HG02884 (cell line): Measurements from ENCODE around the gene NME4.
A peak's percentile ranks its signal among the peaks of the same experiment; 100 is the strongest.
"Not testable (repeated sequence)": the region's sequence is repeated elsewhere in the genome, so short reads cannot be mapped to it uniquely, and the experiment has no call there.

Experiments used
- ATAC-seq: cut with Tn5 transposase; IDR thresholded peaks from one replicate; pipeline ENCODE4 v1.9.1; 2021; ENCODE audit warnings: mild to moderate bottlenecking, moderate library complexity; ENCODE audit not compliant: unreplicated experiment

The NME4 gene

GRCh38 chr16:396199-396598 lies 800 bp upstream of the NME4 start:
- no peak for ATAC-seq

- ATAC-seq, result no peak
Observed at GRCh38 chr16:396605-397004, 394 bp upstream of the NME4 start.

- no peak for ATAC-seq
Observed at GRCh38 chr16:397736-398332, 835 bp downstream of the NME4 start.

- no peak for ATAC-seq
Observed at GRCh38 chr16:398561-399339, 1.8 kb downstream of the NME4 start.

- ATAC-seq, result no peak
Observed at GRCh38 chr16:399340-400019, 2.5 kb downstream of the NME4 start.

- ATAC-seq, result no peak
Observed at GRCh38 chr16:400061-400591, 3.1 kb downstream of the NME4 start.

GRCh38 chr16:401468-402348 lies 4.7 kb downstream of the NME4 start, which contains the start of gene DECR2:
DECR2 (plus strand) TSS chr16:401885; CDS start chr16:401964, 79 bp downstream.
- peak; percentile 42 for ATAC-seq

- ATAC-seq, result no peak
Observed at GRCh38 chr16:404971-405486, 8.0 kb downstream of the NME4 start.

GRCh38 chr16:405548-406506 lies 8.8 kb downstream of the NME4 start:
- ATAC-seq, result no peak

GRCh38 chr16:407253-407652 lies 10.3 kb downstream of the NME4 start:
- no peak for ATAC-seq

GRCh38 chr16:410516-411178 lies 13.6 kb downstream of the NME4 start:
- ATAC-seq, result no peak

- no peak for ATAC-seq
Observed at GRCh38 chr16:411576-412265, 14.7 kb downstream of the NME4 start.

GRCh38 chr16:414395-415169 lies 17.6 kb downstream of the NME4 start:
- ATAC-seq, result no peak

GRCh38 chr16:415170-415498 lies 18.1 kb downstream of the NME4 start:
- ATAC-seq, result not testable (repeated sequence)

GRCh38 chr16:422179-422578 lies 25.2 kb downstream of the NME4 start:
- not testable (repeated sequence) for ATAC-seq

- no peak for ATAC-seq
Observed at GRCh38 chr16:424033-424622, 27.1 kb downstream of the NME4 start.

GRCh38 chr16:424623-425081 lies 27.7 kb downstream of the NME4 start:
- ATAC-seq, result no peak
